Nephron (organoid): Measurements from ENCODE around the gene LIMS1.

ENCODE experiments used
- H3K27ac Mint-ChIP-seq, 3 experiments: 2 replicates each; pipeline ENCODE4 v1.8.0; 2020; ENCODE audit warnings: mixed read lengths in 3 of 3, mild to moderate bottlenecking in 2 of 3, moderate library complexity in 1 of 3
- H3K27me3 Mint-ChIP-seq: 2 replicates; pipeline ENCODE4 v1.8.0; 2021; ENCODE audit warnings: low read depth, mild to moderate bottlenecking, moderate library complexity, mixed read lengths
- H3K36me3 Mint-ChIP-seq: 2 replicates; pipeline ENCODE4 v1.8.0; 2020; ENCODE audit warnings: low read depth, mixed read lengths
- H3K4me1 Mint-ChIP-seq: 2 replicates; pipeline ENCODE4 v1.8.0; 2020; ENCODE audit warnings: mixed read lengths
- H3K4me3 Mint-ChIP-seq, 3 experiments: 2 replicates each; pipeline ENCODE4 v1.8.0; 2020; ENCODE audit warnings: mild to moderate bottlenecking in 3 of 3, mixed read lengths in 3 of 3, moderate library complexity in 2 of 3
- H3K9me3 Mint-ChIP-seq: 2 replicates; pipeline ENCODE4 v1.8.0; 2020; ENCODE audit warnings: mixed read lengths
- CTCF ChIP-seq, 3 experiments: fragments of 200-600 bp; sonication (generic); IDR thresholded peaks; one replicate each; pipeline ENCODE4 v1.5.0; 2021; ENCODE audit warnings: antibody characterized with exemption in 3 of 3; ENCODE audit not compliant: unreplicated experiment in 3 of 3

Gene LIMS1

GRCh38 chr2:108589372-108589771 is 55.1 kb downstream of the LIMS1 start:
- Mint-ChIP-seq H3K27me3 (no peaks in the 10 kb centered on the region), H3K27ac (no peak overlapping the region), H3K9me3 (no peaks in the 10 kb centered on the region), H3K4me3 (no peak overlapping the region), H3K4me1 (peaks cover 68% of the 10 kb centered on the region), H3K36me3 (no peaks in the 10 kb centered on the region)
- no peak for TF ChIP-seq CTCF (IDR thresholded peaks at IDR 0.05; ENCODE audit: unreplicated experiment in 3 of 3)

DNA sequence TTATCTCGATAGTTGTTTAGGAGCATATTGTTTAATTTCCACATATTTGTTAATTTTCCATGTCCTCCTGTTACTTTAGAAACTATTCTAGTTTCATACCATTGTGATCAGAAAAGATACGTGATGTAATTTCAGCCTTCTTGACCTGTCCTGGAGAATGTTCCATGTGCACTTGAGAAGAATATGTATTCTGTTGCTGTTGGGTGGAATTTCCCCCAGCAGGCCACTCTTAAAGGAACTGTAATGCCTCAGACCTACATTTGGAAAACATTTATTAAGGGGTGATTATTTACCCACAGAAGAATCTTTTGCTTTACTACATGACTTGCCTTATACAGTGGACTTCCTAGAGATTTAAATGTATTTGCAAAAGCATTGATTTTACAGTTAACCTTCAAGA is 55.5 kb downstream of the LIMS1 start:
- H3K36me3 Mint-ChIP-seq = no peaks in the 10 kb centered on the region
- H3K4me3 Mint-ChIP-seq = no peak overlapping the region

GRCh38 chr2:108591163-108591562 is 56.9 kb downstream of the LIMS1 start:
- Mint-ChIP-seq H3K36me3 (no peaks in the 10 kb centered on the region), H3K27me3 (no peaks in the 10 kb centered on the region), H3K27ac (no peak overlapping the region), H3K4me3 (no peak overlapping the region), H3K4me1 (peaks cover 72% of the 10 kb centered on the region), H3K9me3 (no peaks in the 10 kb centered on the region)
- no peak for TF ChIP-seq CTCF (IDR thresholded peaks at IDR 0.05; ENCODE audit: unreplicated experiment in 3 of 3)

More for the DNA sequence above, 55.5 kb downstream of the LIMS1 start:
- Mint-ChIP-seq H3K9me3 (no peaks in the 10 kb centered on the region), H3K27ac (no peak overlapping the region), H3K4me1 (peaks cover 69% of the 10 kb centered on the region), H3K27me3 (no peaks in the 10 kb centered on the region)
- no peak for TF ChIP-seq CTCF (IDR thresholded peaks at IDR 0.05; ENCODE audit: unreplicated experiment in 3 of 3)

DNA sequence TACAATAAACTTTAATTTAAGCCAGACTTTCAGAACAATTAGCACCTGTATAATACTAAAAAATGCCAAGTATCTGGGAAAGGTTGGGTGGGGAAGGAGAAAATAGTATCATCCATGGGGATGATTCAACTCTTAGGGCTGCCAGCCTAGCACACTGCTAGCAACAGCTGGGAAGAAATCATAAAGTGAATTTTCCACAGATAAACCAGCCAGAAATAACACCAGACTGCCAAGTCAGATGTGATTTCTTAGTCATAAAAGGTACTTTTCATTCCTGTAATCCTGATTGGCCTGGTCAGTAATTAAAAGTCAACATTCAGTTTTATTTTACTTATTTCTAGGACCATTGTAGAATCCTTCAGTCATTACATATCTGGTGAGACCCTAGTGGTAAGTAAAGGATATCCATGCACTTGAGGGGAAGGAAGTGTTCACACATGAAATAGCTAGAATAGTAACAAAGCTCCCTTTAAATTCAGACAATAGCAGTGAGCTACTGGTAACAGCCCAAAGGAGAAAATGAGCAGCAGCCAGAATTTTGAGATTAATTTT is 59.4 kb downstream of the LIMS1 start:
- Mint-ChIP-seq H3K27ac (peak overlapping the region; percentile 23 to 48 (median 32)), H3K9me3 (peaks cover 2% of the 10 kb centered on the region), H3K27me3 (no peaks in the 10 kb centered on the region), H3K36me3 (peaks cover 3% of the 10 kb centered on the region), H3K4me3 (no peak overlapping the region), H3K4me1 (peaks cover 49% of the 10 kb centered on the region)
- TF ChIP-seq CTCF (IDR thresholded peaks at IDR 0.05; ENCODE audit: unreplicated experiment in 3 of 3) = no peak

GRCh38 chr2:108594132-108594981 is 60.1 kb downstream of the LIMS1 start:
- Mint-ChIP-seq H3K4me1 (peaks cover 47% of the 10 kb centered on the region), H3K4me3 (no peak overlapping the region), H3K27ac (peak overlapping the region; percentile 23 to 48 (median 32)), H3K9me3 (peaks cover 2% of the 10 kb centered on the region), H3K27me3 (no peaks in the 10 kb centered on the region), H3K36me3 (peaks cover 3% of the 10 kb centered on the region)
- TF ChIP-seq CTCF (IDR thresholded peaks at IDR 0.05; ENCODE audit: unreplicated experiment in 3 of 3) = no peak
